Measurements from ENCODE around the gene EXOC8. TPM values are rescaled to one million over a fixed set of nuclear protein-coding genes. Genes with fewer than 3 reads are reported as not detected.

Gene EXOC8
- total RNA-seq, 2 donors from 2014 or later, result 14.1 to 18.7 TPM

DNA sequence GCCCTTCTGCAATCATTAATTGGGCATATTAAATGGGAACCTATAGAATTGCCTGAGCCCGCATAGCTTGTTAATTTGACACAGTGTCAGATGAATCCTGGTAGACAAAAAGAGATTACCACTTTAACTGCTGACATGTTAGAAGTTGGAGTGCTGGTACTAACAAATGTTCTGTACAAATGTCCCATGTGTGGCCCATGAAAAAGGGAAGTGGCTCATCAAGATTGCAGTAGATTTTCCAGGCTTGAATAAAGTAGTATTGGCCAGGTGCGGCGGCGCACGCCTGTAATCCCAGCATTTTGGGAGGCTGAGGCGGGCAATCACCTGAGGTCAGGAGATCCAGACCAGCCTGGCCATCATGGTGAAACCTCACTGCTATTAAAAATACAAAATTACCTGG is 51.0 kb downstream of the EXOC8 start:
- H3K9me3 Mint-ChIP-seq, result no peaks in the 10 kb centered on the region
- H3K36me3 Mint-ChIP-seq, result no peaks in the 10 kb centered on the region
- DNase-seq (ENCODE audit: low spot score in 2 of 2) (no peak), ATAC-seq (no peak)
- H3K27ac Mint-ChIP-seq, result no peak overlapping the region

DNA sequence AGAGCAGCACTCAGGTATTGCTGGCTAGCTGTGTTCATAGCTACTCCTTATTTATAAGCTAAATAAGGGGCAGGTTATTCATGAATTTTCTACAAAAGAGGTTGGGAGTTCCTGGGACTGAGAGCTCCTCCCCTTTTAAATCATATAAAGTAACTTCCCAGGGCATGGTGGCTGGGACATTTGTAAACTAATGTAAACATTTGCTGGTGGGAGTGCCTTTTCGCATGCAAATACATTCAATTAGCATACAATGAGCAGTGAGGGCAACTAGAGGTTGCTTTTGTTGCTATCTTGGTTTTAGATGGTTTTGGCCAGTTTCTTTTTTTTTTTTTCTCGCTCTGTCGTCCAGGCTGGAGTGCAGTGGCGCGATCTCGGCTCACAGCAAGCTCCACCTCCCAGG is 53.2 kb downstream of the EXOC8 start:
- Mint-ChIP-seq H3K27ac (no peak overlapping the region), H3K9me3 (no peaks in the 10 kb centered on the region), H3K36me3 (no peaks in the 10 kb centered on the region)
- no peak for DNase-seq (ENCODE audit: low spot score in 2 of 2)
- ATAC-seq, result no peak

Other genes with a start within 250 kb of the EXOC8 start
- gene TRIM67, start 175.8 kb downstream of the EXOC8 start, total RNA-seq, result under 1 TPM in 1 of 2 donors, not detected in 1; 0.02 TPM
- gene GNPAT, start 96.6 kb downstream of the EXOC8 start, total RNA-seq, result 10 to 100 TPM; 50.6 to 65.2 TPM
- 10 to 100 TPM in 1 of 2 donors, 1 to 10 TPM in 1; 7.4 to 13.5 TPM for gene SPRTN, start 441 bp upstream of the EXOC8 start, total RNA-seq
- gene EGLN1, start 84.4 kb upstream of the EXOC8 start, total RNA-seq, result 10 to 100 TPM in 1 of 2 donors, 1 to 10 TPM in 1; 3.8 to 36.1 TPM
- gene TSNAX, start 190.8 kb upstream of the EXOC8 start, total RNA-seq, result 10 to 100 TPM; 22.3 to 34.3 TPM

Measured in activated naive CD4-positive, alpha-beta T cell treated with anti-CD3 and anti-CD28 coated beads, Interleukin-2, amount 50 U/mL, for 72 hours (primary cell).